GM18499 (cell line): ENCODE results near the gene TNFSF9.
A peak's percentile ranks its signal among the peaks of the same experiment; 100 is the strongest.
"Not testable (repeated sequence)": the region's sequence is repeated elsewhere in the genome, so short reads cannot be mapped to it uniquely, and the experiment has no call there.

Experiments
- ATAC-seq: cut with Tn5 transposase; IDR thresholded peaks from one replicate; pipeline ENCODE4 v1.9.1; 2021; ENCODE audit warnings: moderate number of reproducible peaks; ENCODE audit not compliant: insufficient read depth, unreplicated experiment

The TNFSF9 gene

GRCh38 chr19:6503407-6504201, 27.2 kb upstream of the TNFSF9 start:
- no peak for ATAC-seq

DNA sequence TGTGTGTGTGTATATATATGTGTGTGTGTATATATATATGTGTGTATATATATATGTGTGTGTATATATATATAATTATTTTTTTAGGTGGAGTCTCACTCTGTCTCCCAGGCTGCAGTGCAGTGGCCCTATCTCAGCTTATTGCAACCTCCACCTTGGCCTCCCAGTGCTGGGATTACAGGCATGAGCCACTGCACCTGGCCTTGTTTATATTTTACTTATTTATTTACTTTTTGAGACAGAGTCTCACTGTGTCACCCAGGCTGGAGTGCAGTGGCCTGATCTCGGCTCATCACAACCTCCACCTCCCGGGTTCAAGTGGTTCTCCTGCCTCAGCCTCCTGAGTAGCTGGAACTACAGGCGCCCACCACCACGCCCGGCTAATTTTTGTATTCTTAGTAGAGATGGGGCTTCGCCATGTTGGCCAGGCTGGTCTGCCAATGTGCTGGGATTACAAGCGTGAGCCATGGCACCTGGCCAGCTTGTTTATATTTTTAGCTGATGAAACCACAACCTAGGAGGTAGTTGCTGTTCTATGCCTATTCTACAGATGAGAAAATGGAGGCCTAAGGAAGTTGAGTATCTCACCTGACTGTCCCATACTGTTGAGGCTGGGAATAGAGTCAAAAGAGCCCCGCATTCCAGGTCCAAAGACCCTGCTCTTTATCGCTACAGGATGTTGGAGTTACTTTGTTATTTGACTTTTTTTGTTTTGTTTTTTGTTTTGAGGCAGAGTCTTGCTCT, 22.6 kb upstream of the TNFSF9 start:
- not testable (repeated sequence) for ATAC-seq

GRCh38 chr19:6509118-6509971, 21.5 kb upstream of the TNFSF9 start:
- no peak for ATAC-seq

DNA sequence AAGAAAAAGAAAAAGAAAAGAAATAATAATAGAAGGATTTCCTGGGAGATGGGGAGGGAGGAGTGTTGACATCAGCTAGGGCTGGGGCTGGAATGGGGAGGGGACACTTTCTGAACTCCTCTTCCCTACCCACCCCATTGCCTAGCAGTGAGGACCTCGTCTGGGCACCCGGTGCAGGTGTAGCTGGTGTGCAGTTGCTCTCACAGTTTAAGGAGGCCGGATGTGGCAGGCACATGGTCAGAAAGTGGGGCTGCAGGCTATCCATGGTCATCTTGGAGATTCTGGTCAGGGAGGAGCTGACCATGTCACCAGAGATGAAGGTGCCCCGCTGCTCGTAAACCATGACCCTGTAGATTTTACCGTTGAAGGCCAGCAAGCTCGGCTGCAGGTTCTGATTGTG, 20.2 kb upstream of the TNFSF9 start:
- no peak for ATAC-seq

- no peak for ATAC-seq
Measured at GRCh38 chr19:6514089-6514488, 16.7 kb upstream of the TNFSF9 start.

DNA sequence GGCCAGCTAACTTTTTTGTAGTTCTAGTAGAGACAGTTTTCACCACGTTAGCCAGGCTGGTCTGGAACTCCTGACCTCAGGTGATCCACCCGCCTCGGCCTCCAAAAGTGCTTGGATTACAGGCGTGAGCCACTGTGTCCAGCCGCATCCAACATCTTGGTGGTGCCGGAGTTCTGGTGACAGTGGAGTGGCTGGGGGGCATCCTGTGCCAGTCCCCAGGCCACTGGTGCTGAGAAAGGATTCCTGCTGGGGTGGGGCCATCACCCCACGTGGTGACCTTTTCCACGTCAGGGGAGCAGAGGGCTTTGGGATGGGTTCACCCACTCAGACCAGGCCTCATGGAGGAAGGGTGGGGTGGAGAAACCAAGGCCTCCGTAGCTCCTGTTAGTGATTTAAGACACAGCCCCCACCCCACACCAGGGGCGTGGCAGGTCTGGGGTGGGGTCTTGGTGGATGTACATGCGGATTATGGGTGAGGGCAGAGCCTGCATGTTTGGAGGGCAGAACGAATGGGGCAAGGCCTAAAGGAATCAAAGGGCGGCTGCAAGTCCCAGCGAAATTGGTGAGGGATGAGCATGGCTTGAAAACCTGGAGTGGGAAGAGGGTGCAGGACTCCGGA, 15.8 kb upstream of the TNFSF9 start:
- ATAC-seq, result no peak

DNA sequence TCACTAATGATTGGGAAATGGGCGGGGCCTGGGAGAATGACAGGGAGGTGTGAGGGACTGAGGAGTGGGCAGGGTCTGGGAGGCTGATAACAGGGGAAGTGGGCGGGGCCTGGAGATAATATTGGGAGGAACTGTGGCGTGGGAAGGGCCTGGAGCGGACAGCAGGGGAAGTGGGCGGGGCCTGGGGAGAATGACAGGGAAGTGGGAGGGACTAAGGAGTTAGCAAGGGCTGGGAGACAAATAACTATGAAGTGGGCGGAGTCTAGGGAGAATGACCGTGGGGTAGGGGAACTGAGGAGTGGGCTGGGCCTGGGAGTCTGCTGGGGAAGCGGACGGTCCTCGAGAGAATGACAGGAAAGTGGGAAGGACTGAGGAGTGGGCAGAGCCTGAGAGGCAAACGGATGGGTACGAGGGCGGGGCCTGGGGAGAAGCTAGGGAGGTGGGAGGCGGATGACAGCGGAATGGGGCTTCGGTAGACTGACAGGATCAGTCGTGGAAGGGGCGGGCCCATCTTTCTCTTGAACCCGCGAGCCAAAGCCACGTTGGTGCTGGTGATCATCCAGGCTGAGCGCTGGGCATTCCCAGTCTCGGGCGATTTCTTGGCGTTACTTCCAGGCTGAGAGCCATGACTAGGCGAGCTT, 14.7 kb upstream of the TNFSF9 start:
- ATAC-seq, result no peak

DNA sequence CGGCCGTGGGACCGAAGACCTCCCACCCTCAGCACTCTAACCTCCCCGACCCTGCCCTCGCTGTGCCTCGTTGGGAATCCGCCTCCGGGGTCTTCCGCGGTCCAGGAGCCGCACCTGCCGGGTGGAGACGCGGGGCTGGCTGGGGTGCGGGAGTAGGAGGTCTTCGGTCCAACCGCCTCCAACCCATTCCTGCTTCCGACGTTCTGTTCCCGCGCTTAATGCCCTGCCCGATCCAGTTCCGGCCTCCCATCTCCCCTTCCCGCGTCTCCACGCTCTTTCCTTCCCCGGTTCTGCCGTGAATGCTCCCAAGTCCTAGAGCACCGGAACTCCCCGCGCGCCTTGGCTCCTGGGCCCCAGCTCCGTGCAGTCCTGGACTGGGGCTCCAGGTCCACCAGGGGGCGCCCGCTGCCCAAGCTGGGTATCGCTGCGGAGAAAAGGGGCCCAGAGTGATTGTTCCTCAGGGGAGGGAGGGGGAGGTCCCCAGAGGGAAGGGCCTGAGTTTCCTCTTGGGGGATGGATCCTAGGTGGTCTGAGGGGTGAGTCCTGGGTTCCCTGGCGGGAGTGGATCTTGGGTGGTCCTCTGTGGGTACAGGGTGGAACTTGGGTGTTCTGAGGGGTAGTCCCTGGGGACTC, 14.1 kb upstream of the TNFSF9 start:
- ATAC-seq, result no peak

GRCh38 chr19:6518145-6518911, 12.5 kb upstream of the TNFSF9 start:
- ATAC-seq, result no peak

- ATAC-seq, result no peak
Measured at GRCh38 chr19:6519289-6519688, 11.5 kb upstream of the TNFSF9 start.

- ATAC-seq, result peak; percentile 38
Measured at GRCh38 chr19:6521718-6522646, 8.8 kb upstream of the TNFSF9 start.

DNA sequence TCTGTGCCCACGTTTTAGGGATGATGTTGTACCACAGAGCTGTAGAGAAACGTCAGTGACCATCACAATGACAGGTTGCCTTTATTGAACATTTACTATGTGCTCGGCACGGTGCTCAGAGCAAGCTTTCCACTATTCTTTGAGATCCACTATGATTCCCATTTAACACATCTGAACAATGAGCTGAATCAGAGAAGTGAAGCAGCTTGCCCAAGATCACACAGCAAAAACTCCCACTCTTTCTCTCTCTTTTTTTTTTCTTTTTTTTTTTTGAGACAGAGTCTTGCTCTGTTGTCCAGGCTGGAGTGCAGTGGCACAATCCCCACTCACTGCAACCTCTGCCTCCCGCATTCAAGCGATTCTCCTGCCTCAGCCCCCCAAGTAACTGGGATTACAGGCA, 8.1 kb upstream of the TNFSF9 start:
- ATAC-seq, result no peak

GRCh38 chr19:6524311-6524710, 6.5 kb upstream of the TNFSF9 start:
- ATAC-seq, result no peak

DNA sequence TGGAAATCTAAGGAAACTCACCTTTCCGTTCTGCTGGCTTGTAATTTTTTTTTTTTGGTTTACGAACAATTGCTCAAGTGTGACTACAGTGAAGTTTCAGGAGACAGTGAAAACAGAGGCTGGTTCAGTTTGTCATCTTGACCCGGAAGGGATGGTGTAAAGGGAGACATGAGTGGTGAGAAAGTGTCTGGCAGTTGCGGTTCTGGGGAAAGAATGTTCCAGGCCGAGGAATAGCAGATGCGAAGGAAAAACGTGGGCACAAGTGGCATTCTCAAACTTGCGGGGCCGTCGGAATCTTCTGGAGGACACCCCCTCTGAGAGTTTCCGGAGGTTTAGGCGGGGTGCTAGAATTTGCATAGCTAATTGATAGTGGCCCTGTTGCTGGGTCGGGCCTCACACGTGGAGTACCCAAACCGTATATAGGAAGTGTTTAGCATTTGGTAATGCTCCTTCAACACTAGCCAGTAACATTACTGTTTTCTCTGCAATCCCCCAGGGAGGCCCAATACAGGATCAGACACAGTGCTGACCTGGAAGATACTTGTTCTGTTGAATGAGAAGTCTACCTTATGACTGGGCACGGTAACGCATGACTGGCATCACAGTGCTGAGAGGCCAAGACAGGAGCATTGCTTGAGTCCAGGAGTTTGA, 2.8 kb upstream of the TNFSF9 start:
- ATAC-seq, result peak; percentile 38

DNA sequence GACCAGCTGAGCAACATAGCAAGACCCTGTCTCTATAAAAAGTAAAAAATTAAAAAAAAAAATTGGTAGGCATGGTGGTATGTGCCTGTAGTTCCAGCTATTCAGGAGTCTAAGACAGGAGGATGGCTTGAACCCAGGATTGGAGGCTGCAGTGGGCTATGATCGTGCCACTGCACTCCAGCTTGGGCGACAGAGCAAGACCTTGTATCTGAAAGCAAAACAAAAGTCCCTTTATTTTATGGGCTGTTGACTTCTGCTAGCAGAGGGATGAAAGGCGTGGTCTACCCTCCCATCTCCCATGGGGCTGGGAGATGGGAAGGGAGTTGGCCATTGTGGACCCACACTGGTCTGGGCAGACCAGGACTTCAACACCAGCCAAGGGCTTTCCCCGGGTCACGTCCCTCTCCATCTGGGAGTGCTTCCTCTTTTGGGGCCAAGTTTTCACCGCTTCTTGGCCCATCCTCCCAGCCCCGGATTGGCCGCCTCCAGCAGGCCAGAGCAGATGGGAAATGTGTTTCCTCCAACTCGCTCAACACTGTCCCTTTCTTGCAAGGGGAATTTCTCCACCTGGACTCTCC, 2.2 kb upstream of the TNFSF9 start:
- no peak for ATAC-seq

GRCh38 chr19:6529351-6529750, 1.5 kb upstream of the TNFSF9 start:
- no peak for ATAC-seq

GRCh38 chr19:6529937-6530385, 865 bp upstream of the TNFSF9 start:
- ATAC-seq, result no peak
